Measurements from ENCODE around the gene SBK1. TPM values are rescaled to one million over a fixed set of nuclear protein-coding genes. Genes with fewer than 3 reads are reported as not detected.
A peak's percentile ranks its signal among the peaks of the same experiment; 100 is the strongest.

Gene SBK1
- total RNA-seq, 1 experiment from 2014 or later: 19.2 TPM

- no peaks in the 10 kb centered on the region for H3K9me2 ChIP-seq (ENCODE audit: insufficient read depth)
- no peaks in the 10 kb centered on the region for H3K36me3 ChIP-seq (ENCODE audit: control insufficient read depth in 1 of 2, insufficient read depth in 2 of 2, low read length in 2 of 2)
- H3K9me3 ChIP-seq (ENCODE audit: control insufficient read depth in 1 of 2, insufficient read depth in 1 of 2, low read depth in 1 of 2, low read length in 2 of 2): no peaks in the 10 kb centered on the region
- ChIA-PET RAD21 (ENCODE audit: low non-redundant PET in 1 of 2, low total read pairs in 2 of 2, uncharacterized antibody in 2 of 2, unreplicated experiment in 2 of 2) (no interaction called here), CTCF (no interaction called here), POLR2A (no interaction called here)
- no peaks in the 10 kb centered on the region for H3K27me3 ChIP-seq (ENCODE audit: insufficient read depth, low read length)
- intact Hi-C loops (cut with micrococcal nuclease): no loop called here
- H2AFZ ChIP-seq (ENCODE audit: low read depth, low read length, poor library complexity, severe bottlenecking): no peak overlapping the region
- H3K4me2 ChIP-seq (ENCODE audit: low read length): no peak overlapping the region
- H3K4me3 ChIP-seq (replicated peaks in 1 of 2; ENCODE audit: low read depth in 1 of 2, low read length in 2 of 2): no peak overlapping the region
- no peaks in the 10 kb centered on the region for H4K20me1 ChIP-seq (ENCODE audit: insufficient read depth)
- H3K79me2 ChIP-seq (ENCODE audit: insufficient read depth, low read length): no peaks in the 10 kb centered on the region
- no peak for DNase-seq (ENCODE audit: low read depth, low spot score)
- H3K4me1 ChIP-seq (ENCODE audit: control insufficient read depth in 1 of 2, insufficient read depth in 2 of 2, low read length in 2 of 2): 0 out of 4 replicates have a peak, but pooled peaks cover 0 to 8% of the 10 kb centered on the region in 2 experiments
- H3K9ac ChIP-seq (ENCODE audit: low read length): no peak overlapping the region
- BruUV-seq (replicated peaks): no TSS peak
- ATAC-seq: no peak
- TF ChIP-seq ZFX (IDR thresholded peaks at IDR 0.05) (no peak), SP1 (IDR thresholded peaks at IDR 0.05; ENCODE audit: low read depth) (no peak), ZNF274 (IDR thresholded peaks at IDR 0.05; ENCODE audit: low read depth, low read length) (no peak), ZBTB33 (IDR thresholded peaks at IDR 0.05; ENCODE audit: extremely low read depth, insufficient replicate concordance, low read length) (no peak), EGR1 (IDR thresholded peaks at IDR 0.05; ENCODE audit: low read depth) (no peak), EZH2phosphoT487 (IDR thresholded peaks at IDR 0.05; ENCODE audit: borderline replicate concordance) (no peak), EZH2 (IDR thresholded peaks at IDR 0.05) (no peak), POLR2AphosphoS5 (IDR thresholded peaks at IDR 0.05; ENCODE audit: low read depth, low read length) (no peak), ELF1 (IDR thresholded peaks at IDR 0.05; ENCODE audit: borderline replicate concordance, low read depth) (no peak)
- no peak overlapping the region for H3K27ac ChIP-seq (ENCODE audit: low read depth, low read length)
Measured at GRCh38 chr16:28260193-28260592, 32.1 kb upstream of the SBK1 start.

- no TSS peak for BruUV-seq (replicated peaks)
- RAD21 ChIA-PET (ENCODE audit: low non-redundant PET in 1 of 2, low total read pairs in 2 of 2, uncharacterized antibody in 2 of 2, unreplicated experiment in 2 of 2): no interaction called here
- intact Hi-C loops (cut with micrococcal nuclease): no loop called here
- Histone ChIP-seq H3K4me3 (replicated peaks in 1 of 2; ENCODE audit: low read depth in 1 of 2, low read length in 2 of 2) (no peak overlapping the region), H3K9me3 (ENCODE audit: control insufficient read depth in 1 of 2, insufficient read depth in 1 of 2, low read depth in 1 of 2, low read length in 2 of 2) (no peaks in the 10 kb centered on the region), H3K27ac (ENCODE audit: low read depth, low read length) (no peak overlapping the region), H3K4me2 (ENCODE audit: low read length) (no peak overlapping the region), H3K27me3 (ENCODE audit: insufficient read depth, low read length) (no peaks in the 10 kb centered on the region), H2AFZ (ENCODE audit: low read depth, low read length, poor library complexity, severe bottlenecking) (no peak overlapping the region), H3K9ac (ENCODE audit: low read length) (no peak overlapping the region), H3K9me2 (ENCODE audit: insufficient read depth) (no peaks in the 10 kb centered on the region), H3K79me2 (ENCODE audit: insufficient read depth, low read length) (no peaks in the 10 kb centered on the region), H3K4me1 (ENCODE audit: control insufficient read depth in 1 of 2, insufficient read depth in 2 of 2, low read length in 2 of 2) (0 out of 4 replicates have a peak, but pooled peaks cover 0 to 8% of the 10 kb centered on the region in 2 experiments), H4K20me1 (ENCODE audit: insufficient read depth) (no peaks in the 10 kb centered on the region), H3K36me3 (ENCODE audit: control insufficient read depth in 1 of 2, insufficient read depth in 2 of 2, low read length in 2 of 2) (no peaks in the 10 kb centered on the region)
- POLR2A ChIA-PET: interaction anchor here (0.6 kb wide), 1 partner anchor 28 kb away, joined by 3 read pairs; no protein-coding TSS in a partner anchor
- CTCF ChIA-PET: no interaction called here
- DNase-seq (ENCODE audit: low read depth, low spot score) (no peak), ATAC-seq (peak; percentile 37)
- TF ChIP-seq RAD21 (IDR thresholded peaks at IDR 0.05; ENCODE audit: low read depth) (no peak), CTCF (IDR thresholded peaks at IDR 0.05 in 2 of 3, conservative IDR thresholded peaks at IDR 0.05 in 1 of 3; ENCODE audit: borderline replicate concordance in 1 of 3, insufficient read depth in 1 of 3, low read depth in 2 of 3, low read length in 2 of 3) (no peak), TCF7L2 (IDR thresholded peaks at IDR 0.05; ENCODE audit: borderline replicate concordance, extremely low read depth, insufficient read depth, insufficient read length) (no peak)
Measured at GRCh38 chr16:28261942-28262341, 30.4 kb upstream of the SBK1 start.

Data from HCT116 (cell line).